ENCODE data around the gene IQSEC3. TPM values are rescaled to one million over a fixed set of nuclear protein-coding genes. Genes with fewer than 3 reads are reported as not detected.
"Not testable (repeated sequence)": the region's sequence is repeated elsewhere in the genome, so short reads cannot be mapped to it uniquely, and the experiment has no call there.

Gene IQSEC3
- not detected for total RNA-seq

DNA sequence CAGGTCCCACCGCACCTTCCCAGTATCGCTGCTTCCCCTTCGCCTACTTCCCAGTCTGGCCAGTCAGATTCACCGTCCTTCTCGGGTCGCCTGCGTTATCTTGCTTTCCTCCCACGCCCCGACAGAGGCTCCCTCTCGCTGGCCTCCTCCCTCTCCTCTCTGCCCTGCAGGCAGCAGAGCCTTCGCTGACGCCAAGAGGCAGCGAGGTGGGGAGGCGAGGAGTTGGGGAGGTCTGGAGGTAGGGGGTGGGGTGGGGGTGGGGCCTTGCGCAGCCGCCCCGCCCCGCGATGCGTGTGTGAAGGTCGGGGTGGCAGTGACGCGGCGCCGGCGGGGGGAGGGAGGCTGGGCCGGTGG is at the start of gene IQSEC3:
Gene IQSEC3 (plus strand): TSS at position 340 of the 354 bp plus-strand sequence. CDS start 116 bp downstream, outside the sequence.
- H3K4me1 Mint-ChIP-seq; H3K4me3 Mint-ChIP-seq; H3K9me3 Mint-ChIP-seq (ENCODE audit: low read depth); POLR2A ChIA-PET; CTCF ChIA-PET; H3K27ac Mint-ChIP-seq; DNase-seq; H3K36me3 Mint-ChIP-seq (ENCODE audit: low read depth); intact Hi-C loops (cut with DNase I, micrococcal nuclease); ATAC-seq: not testable (repeated sequence)
- H3K27me3 Mint-ChIP-seq, result peaks cover 24% of the 10 kb centered on the region

DNA sequence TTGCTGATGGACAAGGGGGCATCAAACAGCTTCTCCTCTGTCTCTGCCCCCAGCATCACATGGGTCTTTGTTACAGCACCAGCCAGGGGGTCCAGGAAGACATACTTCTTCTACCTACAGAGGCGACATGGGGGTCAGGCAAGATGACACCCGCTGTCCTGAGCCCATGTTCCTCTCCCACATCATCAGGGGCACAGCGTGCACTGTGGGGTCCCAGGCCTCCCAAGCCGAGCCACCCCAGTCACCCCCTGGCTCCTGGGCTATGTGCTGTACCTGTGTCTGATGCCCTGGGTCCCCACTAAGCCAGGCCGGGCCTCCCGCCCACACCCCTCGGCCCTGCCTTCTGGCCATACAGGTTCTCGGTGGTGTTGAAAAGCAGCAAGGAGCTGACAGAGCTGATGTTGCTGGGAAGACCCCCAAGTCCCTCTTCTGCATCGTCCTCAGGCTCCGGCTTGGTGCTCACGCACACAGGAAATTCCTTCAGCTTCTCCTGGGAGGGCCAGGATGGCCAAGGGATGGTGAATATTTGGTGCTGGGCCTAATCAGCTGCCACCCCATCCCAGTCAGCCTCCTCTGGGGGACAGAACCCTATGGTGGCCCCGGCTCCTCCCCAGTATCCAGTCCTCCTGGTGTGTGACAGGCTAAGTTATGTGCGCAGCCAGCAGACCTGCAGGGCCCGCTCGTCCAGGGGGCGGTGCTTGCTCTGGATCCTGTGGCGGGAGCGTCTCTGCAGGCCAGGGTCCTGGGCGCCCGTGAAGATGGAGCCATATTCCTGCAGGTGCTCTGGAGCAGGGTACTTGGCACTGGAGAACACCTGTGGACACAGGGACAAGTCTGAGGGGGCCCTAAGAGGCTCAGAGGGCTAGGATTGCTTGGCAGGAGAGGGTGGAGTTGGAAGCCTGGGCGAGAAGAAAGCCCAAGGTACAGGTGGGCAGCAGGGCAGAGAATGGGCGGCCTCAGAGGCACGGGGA is 48.9 kb upstream of the IQSEC3 start:
- POLR2A ChIA-PET; DNase-seq; CTCF ChIA-PET; H3K27me3 Mint-ChIP-seq; H3K27ac Mint-ChIP-seq; intact Hi-C loops (cut with DNase I, micrococcal nuclease); H3K4me3 Mint-ChIP-seq; H3K9me3 Mint-ChIP-seq (ENCODE audit: low read depth); ATAC-seq: not testable (repeated sequence)
- Mint-ChIP-seq H3K36me3 (ENCODE audit: low read depth) (peaks cover 14% of the 10 kb centered on the region), H3K4me1 (peaks cover 12% of the 10 kb centered on the region)

DNA sequence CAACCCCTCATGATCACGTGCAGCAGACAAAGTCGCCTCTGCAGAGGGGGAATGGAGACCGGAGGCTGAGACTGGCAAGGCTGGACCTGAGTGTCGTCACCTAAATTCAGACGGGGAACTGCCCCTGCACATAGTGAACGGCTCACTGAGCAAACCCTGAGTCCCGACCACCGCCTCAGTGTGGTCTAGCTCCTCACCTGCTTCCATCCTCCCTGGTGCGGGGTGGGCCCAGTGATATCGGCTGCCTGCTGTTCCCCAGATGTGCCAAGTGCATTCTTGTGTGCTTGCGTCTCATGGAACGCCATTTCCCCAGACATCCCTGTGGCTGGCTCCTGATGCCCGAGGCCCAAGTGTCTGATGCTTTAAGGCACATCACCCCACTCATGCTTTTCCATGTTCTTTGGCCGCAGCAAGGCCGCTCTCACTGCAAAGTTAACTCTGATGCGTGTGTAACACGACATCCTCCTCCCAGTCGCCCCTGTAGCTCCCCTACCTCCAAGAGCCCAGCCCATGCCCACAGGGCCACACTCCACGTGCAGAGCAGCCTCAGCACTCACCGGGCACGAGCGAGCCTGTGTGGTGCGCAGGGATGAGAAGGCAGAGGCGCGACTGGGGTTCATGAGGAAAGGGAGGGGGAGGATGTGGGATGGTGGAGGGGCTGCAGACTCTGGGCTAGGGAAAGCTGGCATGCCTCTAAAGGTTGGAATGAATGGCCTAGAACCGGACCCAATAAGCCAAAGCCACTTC is 47.6 kb upstream of the IQSEC3 start:
- H3K27me3 Mint-ChIP-seq; DNase-seq; CTCF ChIA-PET; POLR2A ChIA-PET; H3K9me3 Mint-ChIP-seq (ENCODE audit: low read depth); intact Hi-C loops (cut with DNase I, micrococcal nuclease); H3K27ac Mint-ChIP-seq; ATAC-seq; H3K4me3 Mint-ChIP-seq: not testable (repeated sequence)
- Mint-ChIP-seq H3K36me3 (ENCODE audit: low read depth) (peaks cover 14% of the 10 kb centered on the region), H3K4me1 (peaks cover 15% of the 10 kb centered on the region)

DNA sequence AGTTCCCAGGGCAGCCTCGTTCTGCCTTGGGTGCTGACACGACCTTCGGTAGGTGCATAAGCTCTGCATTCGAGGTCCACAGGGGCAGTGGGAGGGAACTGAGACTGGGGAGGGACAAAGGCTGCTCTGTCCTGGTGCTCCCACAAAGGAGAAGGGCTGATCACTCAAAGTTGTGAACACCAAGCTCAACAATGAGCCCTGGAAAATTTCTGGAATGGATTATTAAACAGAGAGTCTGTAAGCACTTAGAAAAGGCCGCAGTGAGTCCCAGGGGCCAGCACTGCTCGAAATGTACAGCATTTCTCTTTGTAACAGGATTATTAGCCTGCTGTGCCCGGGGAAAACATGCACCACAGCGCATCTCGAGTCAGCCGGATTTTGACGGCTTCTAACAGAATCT is 46.7 kb upstream of the IQSEC3 start:
- CTCF ChIA-PET; H3K27ac Mint-ChIP-seq; POLR2A ChIA-PET; H3K27me3 Mint-ChIP-seq; ATAC-seq; H3K4me3 Mint-ChIP-seq; DNase-seq; intact Hi-C loops (cut with DNase I, micrococcal nuclease); H3K9me3 Mint-ChIP-seq (ENCODE audit: low read depth): not testable (repeated sequence)
- Mint-ChIP-seq H3K36me3 (ENCODE audit: low read depth) (peaks cover 14% of the 10 kb centered on the region), H3K4me1 (peaks cover 15% of the 10 kb centered on the region)

DNA sequence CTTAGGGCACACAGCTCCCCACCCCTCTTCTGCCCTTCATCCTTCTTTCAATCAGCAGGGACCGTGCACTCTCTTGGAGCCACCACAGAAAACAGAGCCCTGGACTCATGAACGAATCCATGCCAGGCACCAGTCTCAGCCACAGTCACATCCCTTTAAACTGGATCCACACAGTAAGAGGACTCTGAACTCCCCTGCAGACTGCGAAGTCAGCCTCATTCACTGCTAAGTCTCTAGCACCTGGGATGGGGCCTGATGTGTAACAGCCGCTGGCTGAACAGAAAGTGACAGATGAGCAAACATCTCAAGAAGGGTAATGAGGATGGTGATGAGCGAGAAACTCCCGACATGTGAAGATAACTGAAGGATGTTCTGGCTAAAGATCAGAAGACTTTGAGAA is 45.8 kb upstream of the IQSEC3 start:
- ChIA-PET CTCF (no interaction called here), POLR2A (no interaction called here)
- Mint-ChIP-seq H3K36me3 (ENCODE audit: low read depth) (peaks cover 14% of the 10 kb centered on the region), H3K9me3 (ENCODE audit: low read depth) (no peaks in the 10 kb centered on the region), H3K27me3 (no peaks in the 10 kb centered on the region), H3K4me1 (peaks cover 15% of the 10 kb centered on the region), H3K27ac (no peak overlapping the region), H3K4me3 (no peak overlapping the region)
- intact Hi-C loops (cut with DNase I, micrococcal nuclease), result no loop called here
- ATAC-seq (no peak), DNase-seq (no peak)

- DNase-seq (peak; percentile 68), ATAC-seq (peak; percentile 96)
- H3K36me3 Mint-ChIP-seq (ENCODE audit: low read depth), result peaks cover 14% of the 10 kb centered on the region
- CTCF ChIA-PET, result no interaction called here
- intact Hi-C loops (cut with DNase I, micrococcal nuclease), result no loop called here
- H3K9me3 Mint-ChIP-seq (ENCODE audit: low read depth), result no peaks in the 10 kb centered on the region
- peak overlapping the region; percentile 10 for H3K27ac Mint-ChIP-seq
- POLR2A ChIA-PET, result no interaction called here
- peaks cover 15% of the 10 kb centered on the region for H3K4me1 Mint-ChIP-seq
- no peak overlapping the region for H3K4me3 Mint-ChIP-seq
- H3K27me3 Mint-ChIP-seq, result no peaks in the 10 kb centered on the region
These were observed 45.0 kb upstream of the IQSEC3 start for GRCh38 chr12:21301-22189.

- peak overlapping the region; percentile 4 for H3K27ac Mint-ChIP-seq
- H3K4me1 Mint-ChIP-seq, result peaks cover 15% of the 10 kb centered on the region
- ATAC-seq (peak; percentile 70), DNase-seq (no peak)
- peaks cover 14% of the 10 kb centered on the region for H3K36me3 Mint-ChIP-seq (ENCODE audit: low read depth)
- H3K27me3 Mint-ChIP-seq, result no peaks in the 10 kb centered on the region
- intact Hi-C loops (cut with DNase I, micrococcal nuclease), result no loop called here
- no peak overlapping the region for H3K4me3 Mint-ChIP-seq
- POLR2A ChIA-PET, result no interaction called here
- CTCF ChIA-PET, result no interaction called here
- H3K9me3 Mint-ChIP-seq (ENCODE audit: low read depth), result no peaks in the 10 kb centered on the region
These were observed 44.4 kb upstream of the IQSEC3 start for GRCh38 chr12:22190-22529.

DNA sequence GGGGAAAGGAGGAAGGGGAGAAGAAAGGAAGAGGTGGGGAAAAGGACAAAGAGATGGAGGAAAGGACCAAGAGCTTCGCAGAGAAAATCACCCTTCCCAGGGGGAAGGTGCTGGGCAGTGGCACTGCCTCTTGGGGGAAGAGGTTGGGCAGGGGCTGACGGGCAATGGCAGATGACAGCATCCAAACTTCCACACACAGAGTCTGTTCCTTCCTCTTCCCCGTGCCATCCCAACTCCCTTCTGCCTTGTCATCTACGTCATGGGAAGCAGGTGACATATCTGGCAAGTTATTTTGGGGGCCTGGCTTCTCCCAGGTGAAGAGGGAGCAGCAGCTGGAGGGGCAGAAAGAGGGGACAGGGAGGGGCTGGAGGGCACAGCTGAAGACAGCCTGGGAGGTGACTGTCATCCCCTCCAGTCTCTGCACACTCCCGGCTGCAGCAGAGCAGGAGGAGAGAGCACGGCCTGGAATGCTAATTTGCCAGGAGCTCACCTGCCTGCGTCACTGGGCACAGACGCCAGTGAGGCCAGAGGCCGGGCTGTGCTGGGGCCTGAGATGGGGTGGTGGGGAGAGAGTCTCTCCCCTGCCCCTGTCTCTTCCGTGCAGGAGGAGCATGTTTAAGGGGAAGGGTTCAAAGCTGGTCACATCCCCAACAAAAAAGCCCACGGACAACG is 43.9 kb upstream of the IQSEC3 start:
- no peak overlapping the region for H3K4me3 Mint-ChIP-seq
- H3K27me3 Mint-ChIP-seq, result no peaks in the 10 kb centered on the region
- no peak overlapping the region for H3K27ac Mint-ChIP-seq
- POLR2A ChIA-PET, result no interaction called here
- ATAC-seq, result no peak
- intact Hi-C loops (cut with DNase I, micrococcal nuclease), result no loop called here
- DNase-seq, result no peak
- H3K4me1 Mint-ChIP-seq, result peaks cover 15% of the 10 kb centered on the region
- H3K9me3 Mint-ChIP-seq (ENCODE audit: low read depth), result no peaks in the 10 kb centered on the region
- CTCF ChIA-PET, result no interaction called here
- peaks cover 14% of the 10 kb centered on the region for H3K36me3 Mint-ChIP-seq (ENCODE audit: low read depth)

DNA sequence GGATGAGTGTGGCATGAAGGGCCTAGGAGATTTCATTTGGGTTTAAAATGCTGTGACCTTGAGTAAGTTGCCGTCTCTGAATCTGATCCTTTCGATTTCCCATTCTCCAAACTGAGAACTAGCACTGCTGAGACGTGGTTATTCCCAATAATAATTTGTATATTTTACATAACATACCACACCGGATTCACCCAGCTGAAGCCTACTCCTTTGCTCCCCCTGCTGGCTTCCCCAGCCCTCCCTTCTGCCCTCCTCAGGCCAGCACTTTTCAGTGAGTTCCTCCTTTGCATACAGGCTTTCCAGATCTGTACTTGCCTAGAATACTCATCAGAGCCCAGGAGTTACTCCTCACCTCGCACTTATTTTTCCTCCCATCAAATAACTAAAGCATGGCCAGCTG is 38.7 kb upstream of the IQSEC3 start:
- intact Hi-C loops (cut with DNase I, micrococcal nuclease); H3K4me1 Mint-ChIP-seq; ATAC-seq; POLR2A ChIA-PET; DNase-seq; CTCF ChIA-PET; H3K9me3 Mint-ChIP-seq (ENCODE audit: low read depth); H3K36me3 Mint-ChIP-seq (ENCODE audit: low read depth); H3K4me3 Mint-ChIP-seq; H3K27ac Mint-ChIP-seq; H3K27me3 Mint-ChIP-seq: not testable (repeated sequence)

GRCh38 chr12:38775-39174 is 27.8 kb upstream of the IQSEC3 start:
- DNase-seq; ATAC-seq; H3K36me3 Mint-ChIP-seq (ENCODE audit: low read depth); H3K27ac Mint-ChIP-seq; H3K27me3 Mint-ChIP-seq; H3K4me3 Mint-ChIP-seq; H3K9me3 Mint-ChIP-seq (ENCODE audit: low read depth); H3K4me1 Mint-ChIP-seq; intact Hi-C loops (cut with DNase I, micrococcal nuclease); CTCF ChIA-PET; POLR2A ChIA-PET: not testable (repeated sequence)

GRCh38 chr12:39555-40265 is 26.9 kb upstream of the IQSEC3 start:
- intact Hi-C loops (cut with DNase I, micrococcal nuclease); H3K36me3 Mint-ChIP-seq (ENCODE audit: low read depth); H3K4me1 Mint-ChIP-seq; H3K9me3 Mint-ChIP-seq (ENCODE audit: low read depth); POLR2A ChIA-PET; H3K27me3 Mint-ChIP-seq; H3K4me3 Mint-ChIP-seq; CTCF ChIA-PET; ATAC-seq; H3K27ac Mint-ChIP-seq; DNase-seq: not testable (repeated sequence)
